SK-MEL-5 (cell line): Measurements from ENCODE around the gene SUGP2. TPM values are rescaled to one million over a fixed set of nuclear protein-coding genes. Genes with fewer than 3 reads are reported as not detected.

Source experiments
- DNase-seq: peaks from one replicate; pipeline ENCODE4 v3.0.0-alpha.2; 2016; ENCODE audit warnings: low read depth, low spot score
- in situ Hi-C: cut with HindIII; loops from 2 replicates; pipeline ENCODE4 v1.10.0; 2016; ENCODE audit warnings: low sequenced_read_pairs, high pct_unique_total_duplicates, low pct_unique_long_range_greater_than_20kb
- total RNA-seq: library from RNA; depleted of rRNA; stranded (reverse); fragments of >200 nt; shearing (Covaris generic); gene quantifications from 2 replicates; pipeline ENCODE4 v1.2.3, GENCODE V29; 2014

SUGP2 gene
- total RNA-seq, 1 experiment from 2014 or later, result 26.6 TPM

GRCh38 chr19:19004144-19004543 lies 29.2 kb downstream of the SUGP2 start:
- DNase-seq, result no peak
- in situ Hi-C loops, result no loop called here

GRCh38 chr19:18999896-19000620 lies 33.3 kb downstream of the SUGP2 start:
- in situ Hi-C loops, result no loop called here
- DNase-seq, result peak; percentile 6

GRCh38 chr19:18999016-18999758 lies 34.1 kb downstream of the SUGP2 start:
- DNase-seq, result no peak
- in situ Hi-C loops, result no loop called here

GRCh38 chr19:18998276-18998675 lies 35.0 kb downstream of the SUGP2 start:
- in situ Hi-C loops, result no loop called here
- DNase-seq, result no peak

- DNase-seq, result no peak
- in situ Hi-C loops, result no loop called here
Observed at GRCh38 chr19:18996796-18997394, 36.4 kb downstream of the SUGP2 start.

GRCh38 chr19:18996351-18996750 lies 37.0 kb downstream of the SUGP2 start:
- no peak for DNase-seq
- in situ Hi-C loops, result no loop called here

DNA sequence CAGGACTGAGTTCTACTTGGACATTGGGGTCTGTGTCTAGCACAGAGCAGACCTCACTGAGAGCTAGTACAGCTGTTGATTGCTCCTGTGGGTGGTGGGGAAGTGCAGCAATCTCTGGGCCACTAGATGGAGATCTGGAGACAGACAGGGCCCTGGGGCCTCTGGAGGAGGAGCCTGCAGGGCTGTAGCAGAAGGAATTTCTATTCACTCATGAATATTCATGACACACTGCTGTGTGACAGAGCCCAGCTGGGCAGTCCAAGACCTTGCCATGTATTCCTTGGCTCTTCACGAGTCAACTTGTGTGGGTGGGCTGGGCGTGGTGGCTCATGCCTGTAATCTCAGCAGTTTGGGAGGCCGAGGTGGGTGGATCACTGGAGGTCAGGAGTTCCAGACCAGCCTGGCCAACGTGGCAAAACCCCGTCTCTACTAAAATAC lies 37.5 kb downstream of the SUGP2 start:
- peak; percentile 81 for DNase-seq
- in situ Hi-C loops, result no loop called here

GRCh38 chr19:18993115-18993514 lies 40.2 kb downstream of the SUGP2 start:
- DNase-seq, result no peak
- in situ Hi-C loops, result no loop called here

GRCh38 chr19:18992696-18993095 lies 40.6 kb downstream of the SUGP2 start:
- in situ Hi-C loops, result no loop called here
- DNase-seq, result no peak

GRCh38 chr19:18991468-18991867 lies 41.8 kb downstream of the SUGP2 start:
- DNase-seq, result no peak
- in situ Hi-C loops, result no loop called here

DNA sequence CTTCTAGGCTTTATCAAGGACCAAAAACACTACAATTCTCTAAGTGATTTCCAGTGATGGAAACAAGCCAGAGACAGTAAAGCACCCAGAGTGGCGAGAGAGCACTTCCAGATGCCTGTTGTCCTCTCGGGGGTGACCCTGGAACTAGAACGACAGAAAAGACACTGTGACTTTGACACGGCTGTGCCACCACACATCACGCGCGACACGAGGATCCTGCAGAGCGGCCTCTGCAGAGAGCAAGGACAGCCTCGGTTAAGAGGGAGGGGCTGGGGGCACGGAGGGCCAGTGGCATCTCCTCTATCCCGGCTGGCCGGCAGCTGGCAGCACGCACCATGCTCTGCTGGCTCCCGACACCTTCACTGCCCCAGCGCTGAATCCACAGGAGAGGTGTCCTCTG lies 42.3 kb downstream of the SUGP2 start:
- DNase-seq, result no peak
- in situ Hi-C loops, result no loop called here

DNA sequence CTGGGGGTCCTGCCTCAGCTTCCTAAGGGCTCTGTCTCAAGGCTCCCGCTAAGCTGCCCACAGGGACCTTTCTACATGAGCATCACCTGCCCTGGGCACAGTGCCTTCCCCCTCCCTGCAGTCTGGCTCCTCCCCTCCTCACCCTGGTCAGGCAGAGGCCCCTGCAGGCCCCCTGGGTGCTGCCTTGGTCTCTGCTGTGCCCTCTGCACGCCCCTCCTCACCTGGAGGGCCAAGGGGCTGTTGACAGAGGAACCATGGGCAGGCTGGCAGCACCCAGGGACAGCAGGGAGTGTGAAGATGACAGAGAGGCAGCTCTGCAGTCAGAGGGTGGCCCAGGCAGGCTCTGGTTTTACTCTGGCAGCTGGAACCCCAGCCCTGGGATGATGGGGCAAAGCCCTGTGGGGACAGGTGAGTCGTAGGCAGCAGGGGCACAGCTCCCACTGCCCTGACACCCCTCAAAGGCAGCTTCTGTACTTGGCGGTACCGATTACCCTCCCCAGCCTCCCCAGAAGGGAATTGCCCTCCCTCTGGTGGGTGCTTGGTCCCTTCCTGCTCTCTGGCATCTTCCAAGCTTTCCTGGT lies 43.1 kb downstream of the SUGP2 start:
- in situ Hi-C loops, result no loop called here

DNA sequence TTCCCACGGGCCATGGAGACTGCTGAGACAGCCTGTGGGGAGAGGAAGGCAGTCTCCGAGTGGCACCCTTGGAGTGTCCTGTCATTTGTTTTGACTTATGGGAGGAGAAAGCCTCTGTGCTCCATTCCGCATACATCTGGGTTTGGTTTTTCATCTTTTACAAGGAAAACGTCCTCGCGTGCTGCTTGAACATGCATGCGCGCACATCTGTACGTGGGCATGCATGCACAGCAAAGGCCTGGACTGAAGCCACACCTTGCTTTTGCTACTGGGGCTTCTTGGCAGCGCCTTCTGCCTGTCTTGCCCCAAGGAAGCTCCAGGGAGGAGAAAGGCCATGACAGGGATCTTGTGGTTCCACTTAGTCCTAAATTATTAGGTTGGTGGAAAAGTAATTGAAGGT lies 44.0 kb downstream of the SUGP2 start:
- in situ Hi-C loops, result no loop called here
- no peak for DNase-seq

More for the DNA sequence above, 43.1 kb downstream of the SUGP2 start:
- DNase-seq, result no peak

DNA sequence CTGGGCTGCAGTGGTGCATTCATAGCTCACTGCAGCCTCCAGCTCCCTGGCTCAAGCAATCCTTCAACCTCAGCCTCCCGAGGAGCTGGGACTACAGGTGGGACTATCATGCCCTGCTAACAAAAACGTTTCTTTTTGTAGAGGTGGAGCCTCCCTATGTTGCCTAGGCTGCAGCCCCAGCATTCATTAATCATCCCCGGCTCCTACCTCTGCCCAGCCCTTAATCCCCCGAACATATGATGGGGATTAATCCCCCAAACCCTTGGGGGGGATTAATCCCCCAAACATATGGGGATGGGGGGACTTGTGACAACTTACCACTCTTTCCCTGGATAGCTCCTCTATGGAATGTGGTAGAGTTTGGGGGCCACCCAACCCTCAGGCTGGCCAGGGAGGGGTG lies 45.9 kb downstream of the SUGP2 start:
- no peak for DNase-seq
- in situ Hi-C loops, result no loop called here

- no peak for DNase-seq
- in situ Hi-C loops, result no loop called here
Observed at GRCh38 chr19:18985257-18985656, 48.1 kb downstream of the SUGP2 start.

GRCh38 chr19:18984251-18984650 lies 49.1 kb downstream of the SUGP2 start:
- DNase-seq, result no peak
- in situ Hi-C loops, result no loop called here

DNA sequence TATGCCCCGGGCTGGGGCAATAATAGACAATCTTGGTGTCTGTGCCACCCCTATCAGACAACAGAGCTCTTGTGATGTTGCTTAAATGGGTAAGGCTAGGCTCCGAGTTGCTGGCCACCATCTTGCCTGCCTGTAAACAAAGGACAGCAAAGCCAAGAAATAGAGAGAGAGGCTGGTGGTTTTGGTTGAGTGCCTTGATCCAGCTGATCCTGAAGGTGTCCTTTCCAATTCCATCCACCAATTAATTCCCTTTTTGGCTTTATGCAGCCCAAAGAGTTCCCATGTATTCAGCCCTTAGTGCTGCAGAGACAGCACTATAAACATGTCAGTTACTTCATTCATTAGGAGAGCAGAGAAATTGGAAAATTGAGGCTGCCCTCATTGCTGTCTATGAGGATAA lies 50.6 kb downstream of the SUGP2 start:
- in situ Hi-C loops, result no loop called here

GRCh38 chr19:18980432-18981020 lies 52.8 kb downstream of the SUGP2 start:
- in situ Hi-C loops, result no loop called here
- no peak for DNase-seq

More for the DNA sequence above, 50.6 kb downstream of the SUGP2 start:
- DNase-seq, result peak; percentile 20
